PFSK-1 (cell line): ENCODE data around the gene G3BP1.
A peak's percentile ranks its signal among the peaks of the same experiment; 100 is the strongest.

ENCODE experiments used
- FOXP2 ChIP-seq: optimal IDR thresholded peaks from 2 replicates; pipeline ENCODE3; 2011; ENCODE audit warnings: borderline replicate concordance, control low read depth, inconsistent platforms; ENCODE audit not compliant: insufficient read depth; ENCODE audit errors: extremely low read length, extremely low read depth
- POLR2AphosphoS5 ChIP-seq: IDR thresholded peaks from 2 replicates; pipeline ENCODE4 v1.6.1; 2012; ENCODE audit warnings: low read depth, mild to moderate bottlenecking, control low read depth, low read length, moderate library complexity
- SIN3A ChIP-seq: IDR thresholded peaks from 2 replicates; pipeline ENCODE4 v1.6.1; 2012; ENCODE audit warnings: mild to moderate bottlenecking, low read length, moderate library complexity, borderline replicate concordance; ENCODE audit not compliant: insufficient read depth
- TAF1 ChIP-seq: IDR thresholded peaks from 2 replicates; pipeline ENCODE4 v1.6.1; 2012; ENCODE audit warnings: low read length, control low read depth, borderline replicate concordance; ENCODE audit not compliant: insufficient read depth
- TF ChIP-seq, protein P1 (sequence below), 2 experiments: IDR thresholded peaks; 2 replicates each; pipeline versions ENCODE4 v1.6.1 to v1.8.0; 2011 to 2012; ENCODE audit warnings: low read depth in 2 of 2, low read length in 2 of 2, control low read depth in 1 of 2, inconsistent platforms in 1 of 2, mild to moderate bottlenecking in 1 of 2, moderate library complexity in 1 of 2; ENCODE audit not compliant: insufficient read depth in 1 of 2

The G3BP1 gene

DNA sequence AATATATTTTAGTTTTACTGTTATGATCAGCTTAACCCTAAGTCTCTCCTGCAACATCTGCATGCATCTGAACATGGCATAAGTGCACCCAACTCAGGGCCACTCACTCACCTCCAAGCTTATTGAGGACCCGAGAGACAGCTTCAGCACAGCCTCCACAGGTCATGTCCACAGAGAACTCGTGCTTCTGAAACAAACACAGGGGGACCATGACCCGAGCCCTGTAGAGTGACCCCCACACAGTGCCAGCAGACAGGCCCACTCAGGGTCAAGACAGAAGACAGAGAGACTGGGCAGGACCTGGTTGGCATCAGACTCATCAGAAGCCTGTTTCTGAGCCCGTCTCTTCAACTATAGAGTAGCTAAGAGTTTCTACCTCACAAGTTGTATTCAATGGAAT is 20.2 kb upstream of the G3BP1 start:
- TF ChIP-seq POLR2AphosphoS5: no peak
- no peak for TF ChIP-seq TAF1
- no peak for TF ChIP-seq SIN3A
- TF ChIP-seq FOXP2: no peak
- TF ChIP-seq, protein P1, sequence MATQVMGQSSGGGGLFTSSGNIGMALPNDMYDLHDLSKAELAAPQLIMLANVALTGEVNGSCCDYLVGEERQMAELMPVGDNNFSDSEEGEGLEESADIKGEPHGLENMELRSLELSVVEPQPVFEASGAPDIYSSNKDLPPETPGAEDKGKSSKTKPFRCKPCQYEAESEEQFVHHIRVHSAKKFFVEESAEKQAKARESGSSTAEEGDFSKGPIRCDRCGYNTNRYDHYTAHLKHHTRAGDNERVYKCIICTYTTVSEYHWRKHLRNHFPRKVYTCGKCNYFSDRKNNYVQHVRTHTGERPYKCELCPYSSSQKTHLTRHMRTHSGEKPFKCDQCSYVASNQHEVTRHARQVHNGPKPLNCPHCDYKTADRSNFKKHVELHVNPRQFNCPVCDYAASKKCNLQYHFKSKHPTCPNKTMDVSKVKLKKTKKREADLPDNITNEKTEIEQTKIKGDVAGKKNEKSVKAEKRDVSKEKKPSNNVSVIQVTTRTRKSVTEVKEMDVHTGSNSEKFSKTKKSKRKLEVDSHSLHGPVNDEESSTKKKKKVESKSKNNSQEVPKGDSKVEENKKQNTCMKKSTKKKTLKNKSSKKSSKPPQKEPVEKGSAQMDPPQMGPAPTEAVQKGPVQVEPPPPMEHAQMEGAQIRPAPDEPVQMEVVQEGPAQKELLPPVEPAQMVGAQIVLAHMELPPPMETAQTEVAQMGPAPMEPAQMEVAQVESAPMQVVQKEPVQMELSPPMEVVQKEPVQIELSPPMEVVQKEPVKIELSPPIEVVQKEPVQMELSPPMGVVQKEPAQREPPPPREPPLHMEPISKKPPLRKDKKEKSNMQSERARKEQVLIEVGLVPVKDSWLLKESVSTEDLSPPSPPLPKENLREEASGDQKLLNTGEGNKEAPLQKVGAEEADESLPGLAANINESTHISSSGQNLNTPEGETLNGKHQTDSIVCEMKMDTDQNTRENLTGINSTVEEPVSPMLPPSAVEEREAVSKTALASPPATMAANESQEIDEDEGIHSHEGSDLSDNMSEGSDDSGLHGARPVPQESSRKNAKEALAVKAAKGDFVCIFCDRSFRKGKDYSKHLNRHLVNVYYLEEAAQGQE (IDR thresholded peaks at IDR 0.05; ENCODE audit: insufficient read depth in 1 of 2, low read depth in 2 of 2, low read length in 2 of 2): no peak

DNA sequence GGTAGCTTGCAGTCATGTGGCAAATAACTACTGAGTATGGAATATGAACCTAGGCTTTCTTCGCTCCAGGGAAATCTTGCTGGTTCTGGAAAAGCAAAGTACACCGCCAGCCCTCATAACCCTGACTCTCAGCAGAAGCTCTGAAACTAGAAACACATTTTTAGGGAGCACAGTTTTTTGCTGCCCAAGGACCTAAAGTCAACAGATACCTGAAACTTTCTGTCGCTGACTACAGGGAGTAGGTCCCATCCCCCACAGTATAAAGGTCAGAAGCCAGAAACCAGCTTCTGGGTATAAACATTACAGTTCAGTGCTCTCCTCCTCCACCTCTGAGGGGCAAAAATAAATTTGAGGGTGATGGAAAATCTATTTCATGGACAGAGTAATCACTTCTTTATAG is 16.4 kb upstream of the G3BP1 start:
- TF ChIP-seq, protein P1 (IDR thresholded peaks at IDR 0.05; ENCODE audit: insufficient read depth in 1 of 2, low read depth in 2 of 2, low read length in 2 of 2): no peak
- TF ChIP-seq TAF1: no peak

DNA sequence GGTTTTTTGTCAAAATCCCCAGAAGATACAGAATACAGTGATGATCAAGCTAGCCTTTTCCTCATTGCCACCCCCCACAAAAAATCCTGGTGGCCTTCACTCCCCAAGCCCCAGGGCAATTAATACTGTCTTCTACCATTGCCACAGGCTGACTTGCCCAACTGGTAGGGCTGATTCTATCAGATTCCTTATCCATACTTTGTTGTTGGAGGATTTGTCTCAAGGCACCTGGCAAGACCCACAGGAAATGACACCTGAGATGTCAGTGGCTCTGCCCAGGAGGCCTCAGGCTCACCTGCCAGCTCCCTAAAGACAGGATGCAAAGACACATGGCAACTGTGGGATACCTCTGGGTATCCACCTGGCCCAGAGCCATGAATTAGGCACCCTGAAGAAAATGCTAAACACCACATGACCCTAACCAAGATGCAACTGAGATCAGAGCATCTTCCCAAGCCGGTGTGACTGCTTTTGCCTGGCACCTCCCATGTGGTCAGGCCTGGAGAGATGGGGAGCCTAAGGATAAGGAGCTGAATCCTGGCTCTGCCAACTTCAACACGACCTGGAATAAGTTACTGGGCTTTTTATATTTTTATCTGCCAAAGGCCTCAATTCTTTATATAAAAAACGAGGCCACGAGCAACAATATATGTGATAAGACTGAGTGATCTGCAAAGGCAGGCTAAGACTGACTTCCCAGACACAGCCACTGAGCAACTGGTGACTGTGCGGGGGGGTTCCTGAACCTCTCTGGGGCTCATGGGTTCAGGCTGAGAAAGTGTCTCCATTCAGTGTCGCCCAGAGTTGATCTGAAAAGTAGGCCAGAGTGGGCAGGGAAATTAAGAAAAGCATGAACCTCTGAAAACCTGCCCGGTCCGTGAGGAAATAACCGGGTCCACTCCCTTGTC is 14.3 kb upstream of the G3BP1 start:
- no peak for TF ChIP-seq FOXP2

DNA sequence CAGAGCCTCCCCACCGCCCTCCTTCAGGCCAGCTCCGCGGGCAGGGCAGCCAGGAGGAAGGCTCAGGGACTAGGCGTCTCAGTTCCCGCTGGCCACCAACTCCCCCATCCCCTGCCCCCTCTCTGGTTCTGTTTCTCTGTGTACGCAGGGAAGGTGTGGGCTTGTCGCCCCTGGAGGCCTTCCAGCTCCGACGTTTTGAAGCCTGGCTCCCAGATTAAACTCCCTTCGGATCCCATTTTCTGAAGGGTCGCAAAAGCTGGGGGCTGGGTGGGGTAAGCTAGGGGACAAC is 13.7 kb upstream of the G3BP1 start:
- TF ChIP-seq FOXP2 (no peak), POLR2AphosphoS5 (no peak), TAF1 (no peak), SIN3A (no peak)
- TF ChIP-seq, protein P1 (IDR thresholded peaks at IDR 0.05; ENCODE audit: insufficient read depth in 1 of 2, low read depth in 2 of 2, low read length in 2 of 2): no peak

DNA sequence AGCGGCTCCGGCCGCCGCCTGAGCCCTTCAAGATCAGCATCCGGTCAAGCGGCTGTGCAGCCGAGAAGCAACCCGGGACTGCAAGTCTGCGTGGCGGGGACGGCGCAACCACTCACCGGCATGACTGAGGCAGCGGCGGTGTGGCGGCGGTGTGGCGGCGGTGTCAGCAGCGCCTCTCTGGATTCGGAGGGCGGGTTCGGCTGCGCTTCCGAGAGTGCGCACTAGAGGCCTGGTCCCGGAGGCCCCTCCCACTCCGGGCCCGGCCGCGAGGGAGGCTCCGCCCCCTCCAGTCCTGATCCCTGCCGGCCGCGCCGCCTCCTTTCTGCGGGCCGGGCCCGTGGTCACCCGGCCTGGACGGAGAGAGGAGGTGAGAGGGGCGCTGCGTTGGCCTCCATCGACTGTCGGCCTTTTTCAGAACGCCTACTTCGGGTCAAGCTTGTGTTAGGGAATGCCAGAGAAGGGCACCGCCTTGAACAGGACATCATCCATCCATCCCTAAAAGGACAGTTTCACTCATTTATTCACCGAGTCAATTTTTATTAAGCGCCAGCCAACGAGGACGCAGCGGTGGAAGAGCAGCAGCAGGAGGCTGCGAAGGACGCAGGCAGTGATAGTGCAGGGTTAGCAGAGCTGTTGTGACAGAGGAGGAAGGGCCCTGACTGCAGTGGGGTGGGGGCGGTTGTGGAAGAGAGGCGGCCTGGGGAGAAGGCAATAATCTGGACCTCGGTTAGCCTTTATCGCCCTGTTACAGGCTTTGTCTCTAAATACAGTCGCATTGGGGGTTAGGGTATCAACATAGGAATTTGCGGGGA is 13.1 kb upstream of the G3BP1 start, which contains the start of gene ATOX1:
TSS of gene ATOX1 (minus strand) at position 202 of the 812 bp plus-strand sequence. CDS start at position 122, 80 bp downstream.
- TF ChIP-seq, protein P1 (IDR thresholded peaks at IDR 0.05; ENCODE audit: insufficient read depth in 1 of 2, low read depth in 2 of 2, low read length in 2 of 2): no peak
- peak; percentile 77 for TF ChIP-seq FOXP2
- TF ChIP-seq POLR2AphosphoS5: peak; percentile 96
- TF ChIP-seq TAF1: peak; percentile 73; the same call in 1 of the 2 replicates
- peak; percentile 44; the same call in 1 of the 2 replicates for TF ChIP-seq SIN3A
